ENCODE measurements around the gene REG1B. TPM values are rescaled to one million over a fixed set of nuclear protein-coding genes. Genes with fewer than 3 reads are reported as not detected.

The REG1B gene
- not detected for total RNA-seq

- Histone ChIP-seq H3K27me3 (ENCODE audit: insufficient read depth, low read length) (no peaks in the 10 kb centered on the region), H3K9me3 (ENCODE audit: low read depth, low read length) (no peaks in the 10 kb centered on the region), H3K4me3 (ENCODE audit: low read length) (no peak within 1 kb of the TSS), H3K4me1 (ENCODE audit: insufficient read depth, low read length) (no peaks in the 10 kb centered on the region)
Measured at GRCh38 chr2:79087785-79088364, at the start of gene REG1B. Gene REG1B, minus strand, starts transcription at chr2:79087993. Its CDS starts 381 bp downstream, at chr2:79087612.

GRCh38 chr2:79131687-79132086 is 43.9 kb upstream of the REG1B start:
- no peaks in the 10 kb centered on the region for H3K27me3 ChIP-seq (ENCODE audit: insufficient read depth, low read length)
- no peak overlapping the region for H3K4me3 ChIP-seq (ENCODE audit: low read length)
- H3K9me3 ChIP-seq (ENCODE audit: low read depth, low read length) = no peaks in the 10 kb centered on the region
- no peaks in the 10 kb centered on the region for H3K4me1 ChIP-seq (ENCODE audit: insufficient read depth, low read length)

GRCh38 chr2:79129804-79130203 is 42.0 kb upstream of the REG1B start:
- Histone ChIP-seq H3K4me3 (ENCODE audit: low read length) (no peak overlapping the region), H3K4me1 (ENCODE audit: insufficient read depth, low read length) (no peaks in the 10 kb centered on the region), H3K9me3 (ENCODE audit: low read depth, low read length) (no peaks in the 10 kb centered on the region), H3K27me3 (ENCODE audit: insufficient read depth, low read length) (no peaks in the 10 kb centered on the region)

- Histone ChIP-seq H3K4me3 (ENCODE audit: low read length) (no peak overlapping the region), H3K9me3 (ENCODE audit: low read depth, low read length) (no peaks in the 10 kb centered on the region), H3K4me1 (ENCODE audit: insufficient read depth, low read length) (no peaks in the 10 kb centered on the region), H3K27me3 (ENCODE audit: insufficient read depth, low read length) (no peaks in the 10 kb centered on the region)
Measured at GRCh38 chr2:79129260-79129659, 41.5 kb upstream of the REG1B start.

- Histone ChIP-seq H3K27me3 (ENCODE audit: insufficient read depth, low read length) (no peaks in the 10 kb centered on the region), H3K9me3 (ENCODE audit: low read depth, low read length) (no peaks in the 10 kb centered on the region), H3K4me1 (ENCODE audit: insufficient read depth, low read length) (no peaks in the 10 kb centered on the region), H3K4me3 (ENCODE audit: low read length) (no peak overlapping the region)
Measured at GRCh38 chr2:79128406-79128805, 40.6 kb upstream of the REG1B start.

- Histone ChIP-seq H3K27me3 (ENCODE audit: insufficient read depth, low read length) (no peaks in the 10 kb centered on the region), H3K9me3 (ENCODE audit: low read depth, low read length) (no peaks in the 10 kb centered on the region), H3K4me3 (ENCODE audit: low read length) (no peak overlapping the region), H3K4me1 (ENCODE audit: insufficient read depth, low read length) (no peaks in the 10 kb centered on the region)
Measured at GRCh38 chr2:79125721-79125985, 37.9 kb upstream of the REG1B start.

GRCh38 chr2:79124907-79125720 is 37.3 kb upstream of the REG1B start:
- H3K27me3 ChIP-seq (ENCODE audit: insufficient read depth, low read length) = no peaks in the 10 kb centered on the region
- no peak overlapping the region for H3K4me3 ChIP-seq (ENCODE audit: low read length)
- no peaks in the 10 kb centered on the region for H3K9me3 ChIP-seq (ENCODE audit: low read depth, low read length)
- H3K4me1 ChIP-seq (ENCODE audit: insufficient read depth, low read length) = no peaks in the 10 kb centered on the region

GRCh38 chr2:79122676-79123075 is 34.9 kb upstream of the REG1B start:
- Histone ChIP-seq H3K9me3 (ENCODE audit: low read depth, low read length) (no peaks in the 10 kb centered on the region), H3K4me1 (ENCODE audit: insufficient read depth, low read length) (no peaks in the 10 kb centered on the region), H3K4me3 (ENCODE audit: low read length) (no peak overlapping the region), H3K27me3 (ENCODE audit: insufficient read depth, low read length) (no peaks in the 10 kb centered on the region)

- Histone ChIP-seq H3K27me3 (ENCODE audit: insufficient read depth, low read length) (no peaks in the 10 kb centered on the region), H3K4me3 (ENCODE audit: low read length) (no peak within 1 kb of the TSS), H3K9me3 (ENCODE audit: low read depth, low read length) (no peaks in the 10 kb centered on the region), H3K4me1 (ENCODE audit: insufficient read depth, low read length) (no peaks in the 10 kb centered on the region)
Measured at GRCh38 chr2:79120194-79120713, 32.5 kb upstream of the REG1B start, which contains the start of gene REG1A. Gene REG1A, plus strand, starts transcription at chr2:79120488. Its CDS starts 374 bp downstream, at chr2:79120862.

- H3K27me3 ChIP-seq (ENCODE audit: insufficient read depth, low read length) = no peaks in the 10 kb centered on the region
- H3K4me3 ChIP-seq (ENCODE audit: low read length) = no peak overlapping the region
- H3K4me1 ChIP-seq (ENCODE audit: insufficient read depth, low read length) = no peaks in the 10 kb centered on the region
- no peaks in the 10 kb centered on the region for H3K9me3 ChIP-seq (ENCODE audit: low read depth, low read length)
Measured at GRCh38 chr2:79116997-79117928, 29.5 kb upstream of the REG1B start.

GRCh38 chr2:79114797-79115494 is 27.2 kb upstream of the REG1B start:
- H3K27me3 ChIP-seq (ENCODE audit: insufficient read depth, low read length) = no peaks in the 10 kb centered on the region
- H3K4me1 ChIP-seq (ENCODE audit: insufficient read depth, low read length) = no peaks in the 10 kb centered on the region
- no peaks in the 10 kb centered on the region for H3K9me3 ChIP-seq (ENCODE audit: low read depth, low read length)
- no peak overlapping the region for H3K4me3 ChIP-seq (ENCODE audit: low read length)

- Histone ChIP-seq H3K4me1 (ENCODE audit: insufficient read depth, low read length) (no peaks in the 10 kb centered on the region), H3K9me3 (ENCODE audit: low read depth, low read length) (no peaks in the 10 kb centered on the region), H3K4me3 (ENCODE audit: low read length) (no peak overlapping the region), H3K27me3 (ENCODE audit: insufficient read depth, low read length) (no peaks in the 10 kb centered on the region)
Measured at GRCh38 chr2:79112269-79112668, 24.5 kb upstream of the REG1B start.

GRCh38 chr2:79105259-79105658 is 17.5 kb upstream of the REG1B start:
- peaks cover 7% of the 10 kb centered on the region for H3K9me3 ChIP-seq (ENCODE audit: low read depth, low read length)

GRCh38 chr2:79103214-79103613 is 15.4 kb upstream of the REG1B start:
- Histone ChIP-seq H3K27me3 (ENCODE audit: insufficient read depth, low read length) (no peaks in the 10 kb centered on the region), H3K4me3 (ENCODE audit: low read length) (no peak overlapping the region), H3K4me1 (ENCODE audit: insufficient read depth, low read length) (no peaks in the 10 kb centered on the region), H3K9me3 (ENCODE audit: low read depth, low read length) (peaks cover 7% of the 10 kb centered on the region)

More at GRCh38 chr2:79105259-79105658, 17.5 kb upstream of the REG1B start:
- Histone ChIP-seq H3K4me1 (ENCODE audit: insufficient read depth, low read length) (no peaks in the 10 kb centered on the region), H3K27me3 (ENCODE audit: insufficient read depth, low read length) (no peaks in the 10 kb centered on the region), H3K4me3 (ENCODE audit: low read length) (no peak overlapping the region)
